HG03439 (cell line): ENCODE data around the gene NLGN1.

ENCODE experiments used
- ATAC-seq: cut with Tn5 transposase; IDR thresholded peaks from one replicate; pipeline ENCODE4 v1.9.1; 2021; ENCODE audit warnings: mild to moderate bottlenecking, moderate library complexity; ENCODE audit not compliant: unreplicated experiment

Gene NLGN1

GRCh38 chr3:174058804-174059203 is 661.3 kb downstream of the NLGN1 start:
- no peak for ATAC-seq

GRCh38 chr3:174060431-174060830 is 662.9 kb downstream of the NLGN1 start:
- ATAC-seq: no peak

GRCh38 chr3:174061162-174061561 is 663.6 kb downstream of the NLGN1 start:
- ATAC-seq: no peak

- ATAC-seq: no peak
Observed at GRCh38 chr3:174061731-174062130, 664.2 kb downstream of the NLGN1 start.

- ATAC-seq: no peak
Observed at GRCh38 chr3:174062923-174063322, 665.4 kb downstream of the NLGN1 start.

GRCh38 chr3:174068035-174068434 is 670.5 kb downstream of the NLGN1 start:
- ATAC-seq: no peak

GRCh38 chr3:174072675-174073074 is 675.1 kb downstream of the NLGN1 start:
- ATAC-seq: no peak

- no peak for ATAC-seq
Observed at GRCh38 chr3:174083706-174084105, 686.2 kb downstream of the NLGN1 start.

- ATAC-seq: no peak
Observed at GRCh38 chr3:174089592-174089991, 692.0 kb downstream of the NLGN1 start.

- ATAC-seq: no peak
Observed at GRCh38 chr3:174094669-174095068, 697.1 kb downstream of the NLGN1 start.

GRCh38 chr3:174097686-174098085 is 700.1 kb downstream of the NLGN1 start:
- ATAC-seq: no peak

GRCh38 chr3:174098746-174099145 is 701.2 kb downstream of the NLGN1 start:
- ATAC-seq: no peak

GRCh38 chr3:174099724-174100123 is 702.2 kb downstream of the NLGN1 start:
- ATAC-seq: no peak

- ATAC-seq: no peak
Observed at GRCh38 chr3:174100744-174101143, 703.2 kb downstream of the NLGN1 start.

- peak; percentile 85 for ATAC-seq
Observed at GRCh38 chr3:174101244-174101643, 703.7 kb downstream of the NLGN1 start.

GRCh38 chr3:174102274-174102673 is 704.7 kb downstream of the NLGN1 start:
- ATAC-seq: no peak

GRCh38 chr3:174102866-174103265 is 705.3 kb downstream of the NLGN1 start:
- ATAC-seq: no peak

- ATAC-seq: no peak
Observed at GRCh38 chr3:174110761-174111160, 713.2 kb downstream of the NLGN1 start.

- no peak for ATAC-seq
Observed at GRCh38 chr3:174111776-174112175, 714.2 kb downstream of the NLGN1 start.

- ATAC-seq: no peak
Observed at GRCh38 chr3:174116421-174116820, 718.9 kb downstream of the NLGN1 start.

- no peak for ATAC-seq
Observed at GRCh38 chr3:174120997-174121396, 723.5 kb downstream of the NLGN1 start.

GRCh38 chr3:174122411-174122810 is 724.9 kb downstream of the NLGN1 start:
- ATAC-seq: no peak

- ATAC-seq: no peak
Observed at GRCh38 chr3:174125267-174125824, 727.8 kb downstream of the NLGN1 start.
